HG03135 (cell line): ENCODE results near the gene GINS2.

Experiments used
- ATAC-seq: cut with Tn5 transposase; IDR thresholded peaks from one replicate; pipeline ENCODE4 v1.9.1; 2021; ENCODE audit warnings: mild to moderate bottlenecking, moderate library complexity; ENCODE audit not compliant: unreplicated experiment

GINS2 gene

DNA sequence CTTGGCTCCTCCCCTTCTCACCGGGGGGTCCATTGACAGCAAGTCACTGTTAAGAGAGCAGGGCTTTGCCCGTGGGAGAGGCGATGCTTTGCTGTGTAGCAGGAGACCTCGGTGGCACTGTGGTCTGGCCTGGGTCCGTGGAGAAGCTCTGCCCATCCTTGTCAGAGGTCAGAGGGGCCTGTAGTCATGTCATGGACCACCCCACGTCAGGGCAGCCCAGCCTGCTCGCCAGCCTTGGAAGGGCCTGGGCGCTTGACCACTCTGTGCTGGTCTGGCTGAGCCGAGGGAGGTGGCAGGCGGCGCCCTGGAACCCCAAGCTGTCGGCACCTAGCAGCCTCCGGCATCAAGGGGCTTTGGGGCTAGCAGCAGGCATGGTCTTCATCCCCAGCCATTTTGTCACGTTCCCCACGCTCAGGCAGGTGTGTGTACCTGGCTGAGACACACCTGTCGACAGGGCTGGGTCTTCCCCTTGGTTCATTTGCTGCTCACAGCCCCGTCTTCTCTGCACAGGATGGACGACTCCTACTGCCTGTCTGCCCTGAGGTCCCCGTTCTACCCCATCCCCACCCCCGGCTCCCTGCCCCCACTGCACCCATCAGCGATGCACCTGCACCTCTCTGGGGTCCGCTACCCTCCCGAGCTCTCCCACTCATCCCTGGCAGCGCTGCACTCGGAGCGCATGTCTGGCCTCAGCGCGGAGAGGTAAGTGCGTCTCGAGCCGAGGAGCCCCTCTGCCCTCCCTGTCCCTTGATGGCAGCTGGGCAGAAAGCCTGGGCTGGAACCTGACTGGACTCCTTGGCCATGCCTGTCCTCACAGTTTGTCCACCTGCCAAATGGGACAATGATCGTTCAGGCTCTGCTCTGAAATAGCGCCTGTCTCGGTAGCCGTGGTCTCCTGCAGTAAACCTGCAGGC lies 33.3 kb downstream of the GINS2 start:
- no peak for ATAC-seq

GRCh38 chr16:85654251-85655095 lies 34.3 kb downstream of the GINS2 start:
- no peak for ATAC-seq

DNA sequence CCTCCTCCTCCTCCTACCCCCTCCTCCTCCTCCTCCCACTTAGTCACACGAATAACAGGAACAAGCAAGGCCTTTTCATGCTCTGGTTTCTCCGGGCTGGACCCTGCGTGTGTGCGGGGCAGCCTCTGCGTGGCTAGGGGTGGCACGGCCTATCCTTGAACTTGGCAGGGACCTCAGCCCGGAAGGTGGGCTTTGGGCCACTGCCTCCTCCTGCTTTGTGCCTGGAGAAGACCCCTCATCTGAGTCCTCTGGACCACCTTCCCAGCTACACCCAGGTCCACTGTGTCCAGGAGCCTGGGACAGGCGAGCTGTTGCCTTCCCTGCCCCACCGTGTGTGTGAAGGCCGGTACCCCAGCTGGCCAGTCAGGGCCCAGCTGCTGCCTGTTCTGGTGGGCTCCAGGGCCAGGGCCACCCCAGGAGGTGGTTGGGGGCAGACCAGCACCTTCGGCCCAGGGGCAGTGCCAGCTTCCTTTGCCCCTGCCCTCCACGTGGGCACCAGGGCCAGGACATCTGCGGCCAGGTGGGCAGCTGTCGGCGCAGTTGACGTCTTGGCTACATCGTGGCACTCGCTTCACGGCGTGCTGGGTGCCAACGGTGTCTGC lies 35.4 kb downstream of the GINS2 start:
- ATAC-seq = no peak

DNA sequence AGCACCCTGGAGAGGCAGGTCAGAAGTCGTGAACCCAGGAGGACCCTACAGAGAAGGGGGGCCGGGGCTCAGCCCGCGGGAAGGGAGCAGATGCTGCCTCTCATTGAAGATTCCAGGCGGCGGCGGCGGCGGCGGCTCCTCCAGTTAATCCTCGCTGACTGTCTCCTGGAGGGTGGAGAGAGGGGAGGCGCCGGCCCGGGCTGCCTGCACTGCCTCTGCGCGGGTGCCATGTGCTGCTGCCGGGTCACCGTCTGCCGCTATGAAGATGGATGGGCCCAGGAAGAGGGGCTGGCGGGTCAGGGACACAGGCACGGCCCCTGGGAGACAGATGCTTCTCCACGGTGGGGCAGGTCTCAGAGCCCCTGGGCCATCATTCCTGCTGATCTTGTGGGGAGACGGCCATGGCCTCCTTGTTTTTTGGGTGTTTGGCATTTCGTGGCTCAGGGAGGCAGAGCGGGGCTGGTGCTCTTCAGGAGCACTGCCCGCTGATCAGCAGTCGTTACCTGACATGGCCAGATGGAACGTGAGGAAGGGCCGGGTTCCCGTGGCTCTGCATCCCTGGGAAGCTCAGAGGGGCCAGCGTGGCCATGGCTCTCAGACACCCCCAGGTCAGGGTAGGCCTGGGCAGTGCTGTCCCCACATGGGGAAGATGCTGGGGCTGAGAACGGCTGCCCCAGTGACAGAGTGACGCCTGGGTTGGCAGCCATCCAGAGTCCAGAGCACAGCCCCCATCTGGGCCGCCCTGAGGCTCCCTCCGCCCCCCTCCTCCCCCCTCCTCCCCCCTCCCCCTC lies 36.1 kb downstream of the GINS2 start:
- ATAC-seq = no peak

GRCh38 chr16:85651629-85652430 lies 36.9 kb downstream of the GINS2 start:
- ATAC-seq = no peak

DNA sequence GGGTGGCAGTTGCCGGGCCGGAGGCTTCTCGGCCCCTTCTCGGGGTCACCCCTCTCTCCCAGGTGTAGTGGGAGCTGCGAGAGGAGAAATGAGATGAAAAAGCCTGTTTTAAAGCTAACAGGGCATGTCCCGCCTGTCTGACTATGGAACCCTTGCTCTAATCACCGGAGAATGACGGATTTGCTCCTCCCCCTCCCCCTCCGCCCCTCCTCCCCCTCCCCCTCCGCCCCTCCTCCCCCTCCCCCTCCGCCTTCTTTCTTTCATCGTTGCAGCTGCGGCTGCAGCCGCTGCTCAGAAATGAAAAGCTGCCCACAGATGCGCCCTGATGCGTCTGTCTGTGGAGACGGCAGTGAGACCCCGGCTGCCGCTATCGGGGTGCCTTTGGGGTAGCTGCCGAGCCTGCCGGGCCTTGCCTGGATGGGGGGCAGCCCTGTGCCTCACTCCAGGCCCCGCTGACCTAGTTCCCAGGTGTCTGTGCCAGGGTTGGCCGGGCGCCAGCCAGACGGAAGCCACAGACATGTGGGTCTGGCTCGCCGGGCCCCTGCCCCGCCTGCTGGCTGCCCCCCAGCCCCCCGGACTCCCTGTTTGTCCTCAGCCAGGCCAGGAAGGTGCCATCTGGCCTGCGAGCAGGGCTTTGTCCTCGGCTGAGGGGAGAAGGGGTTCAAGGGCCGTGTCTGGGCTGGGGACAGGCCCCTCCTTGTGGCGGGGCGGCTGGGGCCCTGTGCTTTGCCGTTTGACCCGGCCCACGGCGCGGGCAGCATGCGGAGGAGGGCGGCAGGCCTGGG lies 37.7 kb downstream of the GINS2 start:
- ATAC-seq = no peak

DNA sequence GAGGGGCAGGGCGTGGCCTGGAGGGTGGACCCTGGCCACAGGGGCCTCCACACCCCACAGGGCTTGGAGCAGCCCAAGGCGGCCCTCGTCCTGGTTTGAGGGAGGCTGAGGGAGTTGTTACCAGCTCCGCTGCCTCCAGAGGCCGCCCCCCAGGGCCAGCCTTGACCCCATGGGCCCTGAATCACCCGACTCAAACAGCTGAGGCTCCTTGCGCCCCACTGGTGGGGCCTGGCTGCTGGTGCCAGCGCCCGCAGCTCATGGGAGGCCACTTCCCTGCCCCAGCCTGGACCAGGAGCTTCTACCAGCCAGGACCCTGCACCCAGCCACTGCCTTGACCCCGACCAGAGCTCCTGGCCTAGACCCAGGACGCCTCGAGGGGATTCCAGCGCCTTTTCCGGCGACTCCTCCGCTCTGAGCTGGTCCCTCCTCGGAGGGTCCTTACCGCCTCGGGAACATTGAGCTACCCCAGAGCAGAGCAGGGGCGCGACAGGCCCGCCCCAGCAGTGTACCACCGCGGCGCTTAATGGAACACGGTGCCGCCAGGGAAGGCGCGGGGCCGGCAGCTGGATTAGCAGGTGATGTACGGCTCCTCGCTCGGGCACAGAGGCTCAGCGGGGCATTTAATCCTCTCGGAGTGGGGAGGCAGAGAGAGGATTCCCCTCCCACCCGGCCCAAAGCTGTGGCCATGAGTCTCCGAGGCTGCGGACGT lies 38.5 kb downstream of the GINS2 start:
- no peak for ATAC-seq

- no peak for ATAC-seq
Observed at GRCh38 chr16:85649411-85650134, 39.2 kb downstream of the GINS2 start.

- no peak for ATAC-seq
Observed at GRCh38 chr16:85648805-85649204, 39.9 kb downstream of the GINS2 start.

GRCh38 chr16:85648070-85648714 lies 40.6 kb downstream of the GINS2 start:
- no peak for ATAC-seq

GRCh38 chr16:85646976-85647375 lies 41.8 kb downstream of the GINS2 start:
- no peak for ATAC-seq

DNA sequence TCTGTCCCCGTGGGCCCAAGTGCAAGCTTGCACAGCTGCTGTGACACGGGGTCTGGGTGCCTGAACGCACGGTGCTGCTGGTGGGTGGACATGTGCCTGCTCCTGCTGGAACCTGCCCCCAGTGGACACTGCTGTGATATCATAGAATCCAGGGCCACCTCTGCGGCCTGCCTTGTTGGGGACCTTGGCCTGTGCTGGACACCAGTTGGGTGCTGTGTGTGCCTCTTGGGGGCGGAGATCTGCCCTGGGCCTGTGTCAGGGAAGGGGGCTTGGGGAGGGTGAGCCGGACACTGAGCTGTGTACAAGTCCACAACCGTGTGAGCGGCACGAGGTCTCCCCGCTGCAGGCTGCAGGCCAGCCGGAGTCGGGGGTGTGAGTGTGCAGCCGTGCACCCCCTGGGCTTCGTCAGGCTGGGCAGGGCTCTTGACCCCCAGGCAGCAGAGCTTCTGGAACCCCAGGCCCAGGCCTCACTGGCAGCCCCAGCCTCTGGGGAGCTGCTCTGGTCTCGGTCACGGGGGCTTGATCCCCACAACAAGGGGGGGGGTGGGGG lies 42.3 kb downstream of the GINS2 start:
- ATAC-seq = no peak

DNA sequence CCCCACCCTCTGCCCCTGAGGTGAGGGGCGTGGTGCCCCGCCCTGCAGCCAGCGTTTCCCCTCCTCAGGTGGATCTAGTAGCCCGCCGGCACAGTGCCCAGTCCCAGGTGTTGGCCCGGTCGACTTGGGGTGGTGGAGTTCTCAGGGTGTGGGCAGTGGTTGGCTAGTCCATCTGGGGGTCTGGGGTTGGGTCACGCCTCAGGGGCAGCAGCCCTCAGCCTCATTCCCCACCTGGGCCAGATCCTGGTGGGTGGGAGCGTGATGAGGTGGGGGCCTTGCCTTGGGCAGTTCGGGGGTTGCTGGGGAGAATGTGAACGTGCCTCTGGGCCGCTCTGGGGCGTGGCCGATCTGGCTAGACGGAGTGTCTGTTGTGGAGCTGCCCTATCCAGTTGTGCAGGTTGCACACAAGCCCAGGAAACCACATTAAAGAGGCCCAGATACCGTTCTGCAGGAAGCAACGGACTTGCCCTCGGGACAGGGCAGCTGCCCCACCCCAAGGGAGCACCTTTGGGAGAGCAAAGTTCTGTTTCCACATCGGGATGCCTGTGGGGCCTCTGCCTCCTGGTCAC lies 43.6 kb downstream of the GINS2 start:
- ATAC-seq = no peak

GRCh38 chr16:85644093-85644712 lies 44.6 kb downstream of the GINS2 start:
- no peak for ATAC-seq

GRCh38 chr16:85643631-85644030 lies 45.1 kb downstream of the GINS2 start:
- no peak for ATAC-seq

GRCh38 chr16:85642762-85643358 lies 45.9 kb downstream of the GINS2 start:
- no peak for ATAC-seq
